ENCODE data around the gene TRIM46. TPM values are rescaled to one million over a fixed set of nuclear protein-coding genes. Genes with fewer than 3 reads are reported as not detected.

TRIM46 gene
- total and polyA plus RNA-seq, 9 of the 15 experiments (the other 6 are each of a cell fraction or from before 2014, with no cell fraction given), result 0.05 to 0.60 (median 0.16) TPM; not detected in 3

GRCh38 chr1:155193275-155193990 is 19.8 kb downstream of the TRIM46 start (continued):
- TF ChIP-seq NEUROD1 (IDR thresholded peaks at IDR 0.05; ENCODE audit: borderline replicate concordance, low read depth, low read length, partially characterized antibody) (no peak), CBX2 (IDR thresholded peaks at IDR 0.05; ENCODE audit: insufficient read depth, low read length, poor library complexity, severe bottlenecking) (no peak), RFX7 (CRISPR knock-in tag; IDR thresholded peaks at IDR 0.05) (no peak), ZNF449 (CRISPR knock-in tag; IDR thresholded peaks at IDR 0.05) (no peak), HOXB6 (CRISPR knock-in tag; IDR thresholded peaks at IDR 0.05; ENCODE audit: borderline replicate concordance) (no peak), TAF9B (IDR thresholded peaks at IDR 0.05; ENCODE audit: partially characterized antibody) (peak; percentile 64), HBP1 (CRISPR knock-in tag; IDR thresholded peaks at IDR 0.05) (no peak), ZSCAN29 (IDR thresholded peaks at IDR 0.05) (no peak), NFXL1 (CRISPR knock-in tag; IDR thresholded peaks at IDR 0.05) (no peak), ZNF134 (CRISPR knock-in tag; conservative IDR thresholded peaks at IDR 0.05) (no peak), NR2C2 (CRISPR knock-in tag; IDR thresholded peaks at IDR 0.05) (peak; percentile 46), NR2C2 (tag; IDR thresholded peaks at IDR 0.05) (peak; percentile 75), RREB1 (CRISPR knock-in tag; IDR thresholded peaks at IDR 0.05) (no peak), SETDB1 (IDR thresholded peaks at IDR 0.05; ENCODE audit: low read length) (no peak), RHOXF2B (CRISPR knock-in tag; conservative IDR thresholded peaks at IDR 0.05) (no peak), ZNF644 (tag; IDR thresholded peaks at IDR 0.05; ENCODE audit: low read depth) (no peak), ZBTB12 (CRISPR knock-in tag; IDR thresholded peaks at IDR 0.05) (no peak), RFX1 (IDR thresholded peaks at IDR 0.05) (no peak)
